Neuron (in vitro differentiated cells): ENCODE measurements around the gene SETD3.
"Not testable (repeated sequence)": the region's sequence is repeated elsewhere in the genome, so short reads cannot be mapped to it uniquely, and the experiment has no call there.

Source experiments
- H2AFZ ChIP-seq: one replicate; pipeline ENCODE4 v1.6.1; 2013; ENCODE audit warnings: low read depth, mild to moderate bottlenecking, inconsistent platforms, low read length, moderate library complexity
- H3K27me3 ChIP-seq: one replicate; pipeline ENCODE4 v1.6.1; 2013; ENCODE audit warnings: low read length; ENCODE audit not compliant: insufficient read depth
- H3K36me3 ChIP-seq: one replicate; pipeline ENCODE4 v1.6.1; 2013; ENCODE audit warnings: low read length; ENCODE audit not compliant: insufficient read depth
- H3K4me1 ChIP-seq: one replicate; pipeline ENCODE4 v1.6.1; 2013; ENCODE audit warnings: low read length; ENCODE audit not compliant: insufficient read depth
- H3K4me3 ChIP-seq: 2 replicates; pipeline ENCODE4 v1.5.1; 2013; ENCODE audit warnings: mild to moderate bottlenecking, low read length, moderate library complexity
- H3K9me3 ChIP-seq: one replicate; pipeline ENCODE4 v1.6.1; 2013; ENCODE audit warnings: low read length

Gene SETD3

DNA sequence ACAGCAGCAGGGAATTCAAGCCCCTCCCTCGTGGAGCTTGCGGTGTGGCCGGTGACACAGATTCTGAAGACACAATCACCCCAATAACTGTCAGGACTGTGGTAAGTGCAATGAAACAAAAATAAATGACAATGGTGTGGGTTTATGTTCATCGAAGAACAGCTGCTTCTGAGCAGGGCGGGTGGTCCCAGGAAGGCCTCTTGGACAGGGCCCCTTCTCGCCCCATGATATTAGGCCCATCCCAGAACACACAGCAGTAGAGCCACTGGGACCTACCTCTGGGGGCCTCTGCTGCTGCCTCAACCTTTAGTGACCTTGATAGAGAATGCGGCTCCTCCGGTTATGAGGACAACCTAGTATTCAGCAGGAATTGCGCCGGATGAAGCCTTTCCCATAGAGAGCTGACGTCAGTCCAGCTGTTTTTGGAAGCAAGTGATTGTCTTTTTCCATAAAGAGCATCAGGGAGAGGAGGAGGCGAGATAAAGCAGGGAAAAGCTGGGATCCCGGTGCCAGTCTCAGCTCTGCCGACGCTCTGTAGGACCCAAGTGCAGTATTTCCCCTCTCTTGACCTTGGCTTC is 124.5 kb downstream of the SETD3 start:
- H3K27me3 ChIP-seq: peaks cover 6% of the 10 kb centered on the region
- no peaks in the 10 kb centered on the region for H3K4me1 ChIP-seq
- H2AFZ ChIP-seq: no peak overlapping the region
- no peaks in the 10 kb centered on the region for H3K36me3 ChIP-seq
- H3K4me3 ChIP-seq: no peak overlapping the region
- H3K9me3 ChIP-seq: no peaks in the 10 kb centered on the region

DNA sequence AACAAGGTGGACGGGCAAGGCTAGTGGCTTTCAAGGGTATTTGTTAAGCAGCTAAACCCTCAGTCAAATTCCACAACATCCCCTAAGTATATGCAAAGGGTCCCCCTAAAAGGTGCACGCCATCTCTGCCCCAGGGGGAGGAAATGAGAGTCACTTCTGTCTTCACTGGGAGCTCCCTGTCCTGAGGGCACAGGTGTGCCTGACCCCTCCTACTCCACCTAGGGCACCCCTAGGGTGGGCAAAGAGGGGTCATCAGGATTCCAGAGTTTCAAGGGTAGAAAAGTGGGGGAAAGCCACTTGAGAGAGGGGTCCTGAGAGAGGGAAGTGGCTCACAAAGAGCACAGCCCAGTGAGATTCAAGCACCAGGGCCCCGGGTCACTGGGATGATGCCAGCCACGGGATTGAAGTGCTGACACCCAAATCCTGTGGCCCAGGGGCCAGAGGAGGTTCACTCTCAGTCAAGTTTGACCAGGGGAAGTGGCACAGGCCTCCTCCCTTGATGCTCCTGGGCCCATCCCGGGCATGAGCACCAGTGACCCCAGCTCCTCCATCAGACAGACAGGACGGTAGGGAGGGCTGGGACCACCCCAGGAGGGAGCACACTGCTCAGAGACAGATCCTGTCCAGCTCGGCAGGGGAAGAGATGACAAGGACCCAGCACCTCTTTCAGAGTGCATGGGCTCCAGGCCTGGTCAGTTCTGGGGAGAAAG is 126.3 kb downstream of the SETD3 start:
- Histone ChIP-seq H3K27me3 (peaks cover 6% of the 10 kb centered on the region), H3K4me3 (no peak overlapping the region), H3K36me3 (no peaks in the 10 kb centered on the region), H2AFZ (no peak overlapping the region), H3K4me1 (no peaks in the 10 kb centered on the region), H3K9me3 (no peaks in the 10 kb centered on the region)

DNA sequence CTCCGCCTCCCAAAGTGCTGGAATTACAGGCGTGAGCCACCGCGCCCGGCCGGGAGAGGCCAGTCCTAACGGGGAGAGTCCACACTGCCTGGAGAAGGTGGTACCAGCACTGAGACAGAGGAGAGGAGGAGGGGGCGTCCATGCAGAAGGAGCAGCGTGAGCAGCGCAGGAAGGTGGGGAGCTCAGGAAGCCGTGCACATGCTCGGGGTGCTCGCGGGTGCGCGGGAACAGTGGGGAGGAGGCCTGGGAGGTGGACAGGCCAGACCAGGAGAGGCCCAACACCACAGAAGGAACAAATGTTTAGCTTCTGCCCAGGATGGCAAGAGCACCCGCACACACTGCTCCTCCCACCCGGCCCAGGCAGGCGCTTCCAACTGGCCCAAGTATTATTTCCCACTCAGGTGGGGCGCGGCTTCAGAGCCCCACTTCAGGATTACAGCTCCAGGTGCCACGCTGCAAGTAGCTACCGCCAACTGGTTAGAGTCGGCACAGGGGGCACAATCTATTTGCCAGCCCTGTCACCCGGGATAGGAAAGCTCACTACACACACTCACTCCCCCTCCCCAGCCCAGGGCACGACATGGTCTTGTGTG is 127.9 kb downstream of the SETD3 start:
- Histone ChIP-seq H3K4me3 (no peak overlapping the region), H3K36me3 (no peaks in the 10 kb centered on the region), H3K27me3 (peaks cover 6% of the 10 kb centered on the region), H3K4me1 (no peaks in the 10 kb centered on the region), H2AFZ (no peak overlapping the region), H3K9me3 (no peaks in the 10 kb centered on the region)

DNA sequence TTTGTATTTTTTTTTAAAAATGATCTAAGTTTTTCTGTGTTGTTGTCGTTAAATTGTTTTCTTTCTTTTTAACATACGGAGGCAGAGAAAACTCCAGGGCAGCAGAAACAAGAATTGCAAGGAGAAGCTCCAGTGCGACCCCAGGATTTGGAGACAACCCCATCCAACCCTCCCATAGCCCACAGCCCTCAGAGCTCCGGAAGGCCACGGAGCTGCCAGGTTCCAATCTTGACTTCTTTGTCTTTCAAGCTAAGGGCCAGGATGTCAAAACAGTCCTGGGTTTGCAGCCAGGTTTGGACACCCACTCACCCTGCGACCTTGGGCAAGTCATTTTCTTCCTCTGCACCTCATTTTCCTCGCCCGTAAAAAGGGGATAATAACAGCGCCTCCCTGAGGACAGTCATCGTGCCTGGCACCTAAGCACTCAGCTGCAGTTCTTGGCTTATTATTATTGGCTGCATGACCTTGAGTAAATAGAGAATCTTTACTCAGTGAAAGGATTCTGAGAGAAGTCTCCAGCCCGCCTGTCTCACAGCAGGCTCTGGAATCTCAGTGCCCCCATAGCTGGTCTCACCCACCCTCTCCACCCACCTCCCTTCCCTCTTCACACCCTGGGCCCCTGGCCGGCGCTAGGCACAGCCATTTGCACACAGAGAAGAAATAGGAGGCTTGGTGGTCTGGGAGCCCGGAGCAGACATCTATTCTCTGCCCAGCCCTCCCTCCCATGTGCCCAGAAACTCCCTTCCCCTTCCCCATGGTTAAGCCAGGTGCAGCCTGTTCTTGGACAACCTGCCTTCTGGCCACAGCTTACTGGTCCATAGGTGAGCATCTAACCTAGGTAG is 129.3 kb downstream of the SETD3 start:
- H3K36me3 ChIP-seq: no peaks in the 10 kb centered on the region

DNA sequence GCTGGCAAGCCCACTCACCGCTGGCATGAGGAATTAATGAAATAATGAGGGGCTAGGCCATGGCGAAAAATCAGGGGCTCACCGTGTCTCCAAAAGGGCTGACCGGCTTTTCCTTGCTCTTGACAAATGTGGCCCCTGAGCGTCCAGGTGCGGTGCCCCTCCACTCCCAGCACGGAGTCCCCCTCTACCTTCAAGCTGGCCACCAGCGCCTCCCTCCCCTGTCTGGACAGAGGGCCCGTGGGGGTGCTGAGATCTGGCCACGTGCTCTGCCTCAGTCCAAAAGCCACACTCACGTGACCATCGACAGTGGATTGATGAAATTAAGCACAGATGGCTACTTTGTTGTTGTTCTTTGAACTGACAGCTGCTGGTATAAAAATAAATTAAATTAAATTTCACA is 129.9 kb downstream of the SETD3 start:
- Histone ChIP-seq H3K4me3 (no peak overlapping the region), H3K4me1 (no peaks in the 10 kb centered on the region), H3K27me3 (peaks cover 3% of the 10 kb centered on the region), H3K36me3 (no peaks in the 10 kb centered on the region), H2AFZ (no peak overlapping the region), H3K9me3 (no peaks in the 10 kb centered on the region)

More for the DNA sequence above, 129.3 kb downstream of the SETD3 start:
- peaks cover 3% of the 10 kb centered on the region for H3K27me3 ChIP-seq
- no peak overlapping the region for H3K4me3 ChIP-seq
- no peak overlapping the region for H2AFZ ChIP-seq
- H3K9me3 ChIP-seq: no peaks in the 10 kb centered on the region
- H3K4me1 ChIP-seq: no peaks in the 10 kb centered on the region

DNA sequence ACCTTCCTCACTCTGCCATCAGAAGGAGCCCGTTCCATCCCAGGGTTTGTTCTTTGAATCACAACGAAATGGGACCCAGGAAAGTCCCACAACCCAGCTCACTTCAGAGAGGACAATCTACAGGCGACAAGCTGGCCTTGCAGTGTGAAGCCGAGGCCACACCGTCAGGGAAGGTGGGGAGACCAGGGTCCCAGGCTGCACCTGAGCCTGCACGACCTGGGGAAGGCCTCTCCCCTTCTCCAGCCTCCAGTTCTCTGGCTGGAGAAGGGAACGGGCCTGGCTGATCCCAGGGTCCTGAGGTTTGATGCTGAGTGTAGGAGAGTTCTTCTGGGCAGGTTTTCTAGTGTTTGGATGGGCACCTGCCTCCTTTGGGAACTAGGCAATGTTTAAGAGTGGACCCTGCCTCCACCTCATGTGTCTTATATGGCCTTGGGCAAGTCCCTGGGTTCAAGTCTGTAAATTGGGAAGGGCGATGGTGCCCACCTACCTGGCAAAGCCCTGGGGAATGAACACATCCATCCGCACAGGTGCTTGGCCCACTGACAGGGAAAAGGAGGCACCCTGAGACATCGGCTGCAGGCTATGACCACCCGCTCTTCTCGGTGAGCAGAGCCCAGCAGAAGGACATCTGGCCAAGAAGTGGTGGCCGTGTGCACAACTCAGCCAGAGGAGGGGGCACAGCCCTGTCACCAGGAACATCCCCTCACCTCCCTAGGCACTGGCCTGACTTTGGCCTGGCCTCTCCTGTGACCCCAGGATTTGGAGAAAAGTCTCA is 130.8 kb downstream of the SETD3 start:
- Histone ChIP-seq H3K9me3 (no peaks in the 10 kb centered on the region), H3K4me1 (no peaks in the 10 kb centered on the region), H2AFZ (no peak overlapping the region), H3K27me3 (peaks cover 3% of the 10 kb centered on the region), H3K4me3 (no peak overlapping the region), H3K36me3 (no peaks in the 10 kb centered on the region)

DNA sequence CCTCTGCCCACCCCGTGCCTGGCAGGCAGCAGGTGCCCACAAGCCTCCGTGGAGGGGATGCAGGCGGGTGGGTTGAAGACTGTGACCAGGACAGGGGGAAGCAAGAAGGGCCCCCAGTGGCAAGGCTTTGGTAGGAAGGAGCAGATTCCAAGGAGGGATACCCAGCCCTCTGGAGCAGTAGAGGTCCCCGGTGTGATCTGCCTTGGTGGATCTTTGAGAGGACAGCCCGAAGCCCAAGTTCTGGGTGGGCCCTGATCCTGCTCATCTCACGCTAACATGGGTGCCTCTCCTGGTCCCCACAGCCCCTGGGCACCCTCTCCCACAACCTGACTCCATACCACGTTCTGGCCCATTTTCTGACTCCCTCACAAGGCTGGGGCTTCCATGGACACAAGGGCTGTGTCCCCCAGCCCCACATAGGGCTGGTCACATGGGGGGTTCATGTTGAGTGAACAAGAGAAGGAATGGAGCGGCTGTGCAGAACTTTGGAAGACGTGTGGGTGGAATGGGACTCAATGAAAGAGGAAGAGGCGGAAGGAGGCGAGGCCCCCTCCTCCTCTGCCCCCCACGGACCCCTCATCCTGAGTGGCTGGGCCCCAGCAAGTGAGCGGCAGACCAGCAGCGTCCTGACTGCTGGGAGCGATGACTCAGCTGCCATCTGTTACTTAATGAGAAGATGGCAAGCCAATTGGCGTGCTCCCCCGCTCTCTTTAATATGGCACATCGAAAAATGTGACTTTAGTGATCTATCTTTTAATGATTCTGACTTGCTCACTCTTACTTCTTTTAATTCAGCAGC is 131.6 kb downstream of the SETD3 start:
- H2AFZ ChIP-seq: no peak overlapping the region
- H3K9me3 ChIP-seq: no peaks in the 10 kb centered on the region
- no peak overlapping the region for H3K4me3 ChIP-seq
- H3K36me3 ChIP-seq: no peaks in the 10 kb centered on the region
- H3K4me1 ChIP-seq: no peaks in the 10 kb centered on the region
- H3K27me3 ChIP-seq: peaks cover 3% of the 10 kb centered on the region

DNA sequence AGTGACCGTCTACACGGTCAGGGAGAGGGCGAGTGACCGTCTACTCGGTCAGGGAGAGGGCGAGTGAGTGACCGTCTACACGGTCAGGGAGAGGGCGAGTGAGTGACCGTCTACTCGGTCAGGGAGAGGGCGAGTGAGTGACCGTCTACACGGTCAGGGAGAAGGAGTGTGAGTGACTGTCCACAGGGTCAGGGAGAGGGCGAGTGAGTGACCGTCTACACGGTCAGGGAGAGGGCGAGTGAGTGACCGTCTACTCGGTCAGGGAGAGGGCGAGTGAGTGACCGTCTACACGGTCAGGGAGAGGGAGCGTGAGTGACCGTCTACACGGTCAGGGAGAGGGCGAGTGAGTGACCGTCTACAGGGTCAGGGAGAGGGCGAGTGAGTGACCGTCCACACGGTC is 132.4 kb downstream of the SETD3 start:
- not testable (repeated sequence) for H3K4me3 ChIP-seq, H3K27me3 ChIP-seq, H3K4me1 ChIP-seq, H3K36me3 ChIP-seq, H3K9me3 ChIP-seq, H2AFZ ChIP-seq
